Stimulated activated CD8-positive, alpha-beta memory T cell treated with anti-CD3 and anti-CD28 coated beads, Interleukin-12 subunit alpha, Interleukin-12 subunit beta, amount 100 ng/mL, for 24 hours (primary cell): Measurements from ENCODE around the gene ARIH2.

Experiments
- DNase-seq: peaks from one replicate; pipeline ENCODE4 v3.0.0-alpha.2; 2020; ENCODE audit errors: extremely low read depth

ARIH2 gene

GRCh38 chr3:48974076-48974864 is 55.6 kb downstream of the ARIH2 start:
- DNase-seq = no peak

GRCh38 chr3:48979451-48979850 is 60.8 kb downstream of the ARIH2 start:
- DNase-seq = no peak

- DNase-seq = no peak
Observed at GRCh38 chr3:48980295-48980694, 61.7 kb downstream of the ARIH2 start.

- no peak for DNase-seq
Observed at GRCh38 chr3:48982016-48982415, 63.4 kb downstream of the ARIH2 start.

GRCh38 chr3:48982686-48983085 is 64.0 kb downstream of the ARIH2 start:
- no peak for DNase-seq

- DNase-seq = no peak
Observed at GRCh38 chr3:48983096-48983495, 64.5 kb downstream of the ARIH2 start.

- DNase-seq = no peak
Observed at GRCh38 chr3:48984663-48985062, 66.0 kb downstream of the ARIH2 start.

GRCh38 chr3:48985831-48986376 is 67.3 kb downstream of the ARIH2 start:
- DNase-seq = no peak

GRCh38 chr3:48989126-48989795 is 70.6 kb downstream of the ARIH2 start:
- DNase-seq = no peak

- peak; percentile 60 for DNase-seq
Observed at GRCh38 chr3:48989796-48990635, 71.4 kb downstream of the ARIH2 start, which contains the start of gene P4HTM. TSS of gene P4HTM (plus strand) at chr3:48990241. CDS start at chr3:48990257, 16 bp downstream.

- DNase-seq = no peak
Observed at GRCh38 chr3:48990636-48991469, 72.2 kb downstream of the ARIH2 start.

- no peak for DNase-seq
Observed at GRCh38 chr3:48991851-48992545, 73.4 kb downstream of the ARIH2 start.

GRCh38 chr3:48993834-48994233 is 75.2 kb downstream of the ARIH2 start:
- no peak for DNase-seq

- DNase-seq = no peak
Observed at GRCh38 chr3:48996640-48997039, 78.0 kb downstream of the ARIH2 start.

- no peak for DNase-seq
Observed at GRCh38 chr3:48997102-48997635, 78.5 kb downstream of the ARIH2 start.

- DNase-seq = no peak
Observed at GRCh38 chr3:48997714-48998637, 79.3 kb downstream of the ARIH2 start.

- DNase-seq = no peak
Observed at GRCh38 chr3:48999085-48999858, 80.6 kb downstream of the ARIH2 start.

GRCh38 chr3:49001155-49001554 is 82.5 kb downstream of the ARIH2 start:
- DNase-seq = no peak
